Measurements from ENCODE around the gene HLX. TPM values are rescaled to one million over a fixed set of nuclear protein-coding genes. Genes with fewer than 3 reads are reported as not detected.

HLX gene
- total RNA-seq, 1 donor from 2014 or later: 1.4 TPM

DNA sequence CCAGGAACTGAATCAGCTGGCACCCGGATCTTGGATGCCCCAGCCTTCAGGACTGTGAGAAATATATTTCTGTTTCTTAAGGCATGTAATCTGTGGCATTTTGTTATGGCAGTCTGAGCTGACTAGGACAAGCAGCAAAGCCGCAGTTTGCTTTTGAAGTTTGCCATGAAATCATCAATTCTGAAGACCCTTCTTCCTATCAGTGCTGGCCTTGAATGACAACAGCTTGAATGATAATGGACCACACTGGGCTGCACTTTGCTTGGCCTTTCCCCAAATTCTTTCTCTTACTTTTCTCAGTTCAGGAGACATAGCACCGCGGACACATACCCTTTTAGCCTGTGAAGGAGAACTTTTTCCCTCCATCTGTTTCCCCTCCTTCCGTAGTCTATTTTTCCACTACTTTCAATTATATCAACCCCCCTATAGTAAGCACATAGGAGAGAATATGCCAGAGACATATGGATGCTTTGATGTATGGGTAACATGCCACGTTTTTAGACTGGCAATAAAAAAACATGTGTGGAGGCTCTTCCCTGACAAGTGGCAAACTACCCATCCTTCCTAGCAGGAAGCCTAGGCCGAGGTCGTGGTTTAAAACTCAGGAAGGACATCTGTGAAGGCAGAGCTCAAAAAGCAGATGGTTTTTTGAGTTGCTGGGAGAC, 42.9 kb downstream of the HLX start:
- DNase-seq (ENCODE audit: low read depth in 2 of 2): peak in 1 of 2 donors; percentile 3

GRCh38 chr1:220922951-220923350, 43.7 kb downstream of the HLX start:
- DNase-seq (ENCODE audit: low read depth in 2 of 2): no peak

- no peak for DNase-seq (ENCODE audit: low read depth in 2 of 2)
These were observed 45.2 kb downstream of the HLX start for GRCh38 chr1:220924331-220924970.

GRCh38 chr1:220925707-220926106, 46.5 kb downstream of the HLX start:
- DNase-seq (ENCODE audit: low read depth in 2 of 2): no peak

GRCh38 chr1:220926146-220926545, 46.9 kb downstream of the HLX start:
- DNase-seq (ENCODE audit: low read depth in 2 of 2): no peak

DNA sequence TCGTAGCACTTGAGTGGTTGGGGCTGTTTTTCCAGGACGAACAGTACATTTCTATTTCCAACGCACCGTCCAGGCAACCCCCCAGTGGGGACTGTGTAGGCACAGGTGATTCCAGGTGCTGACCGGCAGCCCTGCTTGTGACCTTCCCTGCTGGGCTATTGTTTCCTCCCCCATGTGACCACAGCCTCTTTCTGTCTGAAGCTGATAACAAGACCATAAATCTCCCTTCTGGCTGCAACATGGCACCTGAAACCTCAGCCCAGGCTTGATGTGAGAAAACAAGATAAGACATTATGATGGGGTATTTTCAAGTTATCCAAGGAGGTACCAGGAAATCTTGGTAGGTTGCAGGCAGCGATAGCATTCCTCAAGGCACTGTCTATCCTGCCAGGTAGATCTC, 48.2 kb downstream of the HLX start:
- no peak for DNase-seq (ENCODE audit: low read depth in 2 of 2)

- no peak for DNase-seq (ENCODE audit: low read depth in 2 of 2)
These were observed 49.1 kb downstream of the HLX start for GRCh38 chr1:220928320-220928719.

DNA sequence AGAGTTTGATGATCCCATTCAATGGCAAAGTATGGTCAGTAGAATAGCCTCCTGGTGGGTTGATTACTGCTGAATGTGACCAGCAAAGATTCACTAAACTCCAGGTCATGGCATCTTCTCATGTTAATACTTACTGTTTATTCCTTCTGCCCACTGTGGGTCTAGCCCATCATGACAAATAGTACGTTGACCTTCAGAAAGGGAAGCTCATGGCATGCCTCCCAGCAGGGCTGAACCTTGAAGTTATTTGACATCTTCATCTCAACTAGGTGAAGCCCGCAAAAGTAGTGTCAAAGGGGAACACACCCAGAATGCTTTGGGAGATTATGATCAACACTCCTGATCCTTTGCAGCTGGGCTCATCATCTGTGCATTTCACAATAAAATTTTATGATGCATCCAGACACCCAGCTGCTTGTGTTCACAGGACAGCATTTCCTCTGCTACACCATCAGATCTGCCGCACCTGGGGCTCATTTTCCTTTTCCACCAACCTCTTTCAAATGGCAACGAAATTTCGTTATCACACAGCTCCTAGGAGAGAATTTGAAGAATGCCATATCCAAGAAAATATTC, 49.6 kb downstream of the HLX start:
- DNase-seq (ENCODE audit: low read depth in 2 of 2): no peak

GRCh38 chr1:220929304-220929703, 50.1 kb downstream of the HLX start:
- DNase-seq (ENCODE audit: low read depth in 2 of 2): no peak

Other genes starting within 250 kb of the HLX start
- 44.2 and 92.7 TPM in 2 replicates for gene C1orf115, start 189.1 kb upstream of the HLX start, total RNA-seq
- 8.5 and 16.5 TPM in 2 replicates for gene MTARC2, start 131.1 kb upstream of the HLX start, total RNA-seq
- 0.99 and 2.2 TPM in 2 replicates for gene MTARC1, start 92.5 kb upstream of the HLX start, total RNA-seq

Data from lung microvascular endothelial cell (primary cell).